H9 (cell line): Measurements from ENCODE around the gene LDLR. TPM values are rescaled to one million over a fixed set of nuclear protein-coding genes. Genes with fewer than 3 reads are reported as not detected.
"Not testable (repeated sequence)": the region's sequence is repeated elsewhere in the genome, so short reads cannot be mapped to it uniquely, and the experiment has no call there.

ENCODE experiments used
- DNase-seq: peaks from one replicate; pipeline ENCODE4 v3.0.0-alpha.2; 2017
- H2AFZ ChIP-seq: one replicate; pipeline ENCODE4 v1.6.1; 2013; ENCODE audit warnings: mild to moderate bottlenecking, low read length, control low read depth, moderate library complexity
- H2AK5ac ChIP-seq: 2 replicates; pipeline ENCODE4 v1.6.1; 2013; ENCODE audit warnings: low read length, control low read depth, mixed read lengths; ENCODE audit not compliant: insufficient read length
- H2BK120ac ChIP-seq: one replicate; pipeline ENCODE4 v1.6.1; 2013; ENCODE audit warnings: low read depth, mild to moderate bottlenecking, low read length, control low read depth, inconsistent platforms; ENCODE audit not compliant: poor library complexity, severe bottlenecking
- H2BK12ac ChIP-seq: 2 replicates; pipeline ENCODE4 v1.6.1; 2013; ENCODE audit warnings: low read length, control low read depth, mixed read lengths, low read depth; ENCODE audit not compliant: insufficient read length
- H2BK15ac ChIP-seq: 2 replicates; pipeline ENCODE4 v1.6.1; 2013; ENCODE audit warnings: low read depth, low read length, control low read depth
- H2BK20ac ChIP-seq: one replicate; pipeline ENCODE4 v1.6.1; 2013; ENCODE audit warnings: low read depth, mild to moderate bottlenecking, low read length, control low read depth, inconsistent platforms; ENCODE audit not compliant: poor library complexity, severe bottlenecking
- H2BK5ac ChIP-seq: 2 replicates; pipeline ENCODE4 v1.6.1; 2013; ENCODE audit warnings: low read length, control low read depth, mixed read lengths; ENCODE audit not compliant: insufficient read length
- H3K14ac ChIP-seq: 2 replicates; pipeline ENCODE4 v1.6.1; 2013; ENCODE audit warnings: low read length, control low read depth; ENCODE audit not compliant: insufficient read depth
- H3K18ac ChIP-seq: 2 replicates; pipeline ENCODE4 v1.6.1; 2013; ENCODE audit warnings: low read depth, mild to moderate bottlenecking, mixed read lengths, low read length, control low read depth; ENCODE audit not compliant: insufficient read length
- H3K23ac ChIP-seq: 2 replicates; pipeline ENCODE4 v1.6.1; 2013; ENCODE audit warnings: low read length, control low read depth, mixed read lengths, low read depth; ENCODE audit not compliant: insufficient read length
- H3K23me2 ChIP-seq: 2 replicates; pipeline ENCODE4 v1.6.1; 2013; ENCODE audit warnings: low read depth, mild to moderate bottlenecking, mixed read lengths, low read length, control low read depth; ENCODE audit not compliant: insufficient read length, poor library complexity, severe bottlenecking
- H3K27ac ChIP-seq: 2 replicates; pipeline ENCODE4 v1.5.1; 2013; ENCODE audit warnings: low read length, control low read depth, mixed read lengths, low read depth; ENCODE audit not compliant: insufficient read length
- H3K27me3 ChIP-seq: 2 replicates; pipeline ENCODE4 v1.6.1; 2013; ENCODE audit warnings: low read length, control low read depth, inconsistent platforms; ENCODE audit not compliant: insufficient read depth
- H3K4ac ChIP-seq: 2 replicates; pipeline ENCODE4 v1.6.1; 2013; ENCODE audit warnings: low read depth, mild to moderate bottlenecking, control low read depth, inconsistent platforms, low read length, moderate library complexity
- H3K4me1 ChIP-seq: 2 replicates; pipeline ENCODE4 v1.6.1; 2013; ENCODE audit warnings: low read length, control low read depth, inconsistent platforms; ENCODE audit not compliant: insufficient read depth
- H3K4me2 ChIP-seq: 2 replicates; pipeline ENCODE4 v1.6.1; 2013; ENCODE audit warnings: low read length, control low read depth, mixed read lengths; ENCODE audit not compliant: insufficient read length, insufficient read depth
- H3K56ac ChIP-seq: 2 replicates; pipeline ENCODE4 v1.6.1; 2013; ENCODE audit warnings: low read depth, mild to moderate bottlenecking, mixed read lengths, low read length, control low read depth; ENCODE audit not compliant: insufficient read length
- H3K79me1 ChIP-seq: 2 replicates; pipeline ENCODE4 v1.6.1; 2013; ENCODE audit warnings: low read depth, mild to moderate bottlenecking, moderate library complexity, low read length, control low read depth, inconsistent platforms; ENCODE audit not compliant: insufficient read depth, poor library complexity, severe bottlenecking
- H3K79me2 ChIP-seq: 2 replicates; pipeline ENCODE4 v1.6.1; 2013; ENCODE audit warnings: low read length, control low read depth, inconsistent platforms; ENCODE audit not compliant: insufficient read depth
- H3K9ac ChIP-seq: 2 replicates; pipeline ENCODE4 v1.6.1; 2013; ENCODE audit warnings: low read length, control low read depth, mixed read lengths; ENCODE audit not compliant: insufficient read length; ENCODE audit errors: extremely low read depth
- H3K9me3 ChIP-seq: one replicate; pipeline ENCODE4 v1.6.1; 2013; ENCODE audit warnings: low read depth, low read length, inconsistent platforms; ENCODE audit not compliant: control insufficient read depth
- H3T11ph ChIP-seq: one replicate; pipeline ENCODE4 v1.6.1; 2013; ENCODE audit warnings: mild to moderate bottlenecking, low read length, control low read depth, inconsistent platforms
- H4K20me1 ChIP-seq: one replicate; pipeline ENCODE4 v1.6.1; 2013; ENCODE audit not compliant: control insufficient read depth, insufficient read length, insufficient read depth
- H4K5ac ChIP-seq: 2 replicates; pipeline ENCODE4 v1.6.1; 2013; ENCODE audit warnings: low read depth, mild to moderate bottlenecking, mixed read lengths, low read length, control low read depth; ENCODE audit not compliant: insufficient read length
- H4K8ac ChIP-seq: replicated peaks from 2 replicates; pipeline ENCODE4 v1.6.1; 2013; ENCODE audit warnings: low read length, control low read depth, mixed read lengths, low read depth; ENCODE audit not compliant: insufficient read length
- H4K91ac ChIP-seq: 2 replicates; pipeline ENCODE4 v1.6.1; 2013; ENCODE audit warnings: low read depth, mild to moderate bottlenecking, moderate library complexity, mixed read lengths, low read length, control low read depth; ENCODE audit not compliant: insufficient read length
- H3K27ac Mint-ChIP-seq, 3 experiments: 2 replicates in 2 of 3; 3 replicates in 1 of 3; pipeline ENCODE4 v1.8.0; 2020 to 2021; ENCODE audit warnings: mixed read lengths in 3 of 3, mild to moderate bottlenecking in 1 of 3, moderate library complexity in 1 of 3
- H3K27me3 Mint-ChIP-seq: 2 replicates; pipeline ENCODE4 v1.8.0; 2021; ENCODE audit warnings: low read depth, mild to moderate bottlenecking, moderate library complexity, mixed read lengths
- H3K36me3 Mint-ChIP-seq, 3 experiments: 2 replicates in 2 of 3; 3 replicates in 1 of 3; pipeline ENCODE4 v1.8.0; 2020 to 2021; ENCODE audit warnings: low read depth in 3 of 3, mixed read lengths in 3 of 3; ENCODE audit not compliant: insufficient read depth in 1 of 3
- H3K4me1 Mint-ChIP-seq, 2 experiments: 2 replicates each; pipeline ENCODE4 v1.8.0; 2020; ENCODE audit warnings: mixed read lengths in 2 of 2
- H3K4me3 Mint-ChIP-seq, 2 experiments: 2 replicates in 1 of 2; 3 replicates in 1 of 2; pipeline ENCODE4 v1.8.0; 2020 to 2021; ENCODE audit warnings: mild to moderate bottlenecking in 2 of 2, mixed read lengths in 2 of 2, moderate library complexity in 1 of 2
- H3K9me3 Mint-ChIP-seq, 2 experiments: 2 replicates in 1 of 2; 3 replicates in 1 of 2; pipeline ENCODE4 v1.8.0; 2020; ENCODE audit warnings: mild to moderate bottlenecking in 2 of 2, mixed read lengths in 2 of 2, moderate library complexity in 1 of 2
- WGBS: extraction: QIAGEN DNeasy Blood & Tissue Kit; methylation state at CpG from one replicate; pipeline ENCODE4 v1.1.7; 2013; ENCODE audit warnings: missing lambda C conversion rate, low lambda C conversion rate, mixed read lengths; ENCODE audit not compliant: insufficient read length; ENCODE audit errors: extremely low coverage; 5-methylcytosine and 5-hydroxymethylcytosine counted together
- total RNA-seq: library from RNA; stranded (reverse); gene quantifications from 2 replicates; pipeline ENCODE4 v1.2.1, GENCODE V29; 2021
- TF ChIP-seq, protein P1 (sequence below): fragments of 200-600 bp; sonication (generic); conservative IDR thresholded peaks from 3 replicates; pipeline ENCODE4 v1.8.0; 2021; ENCODE audit warnings: antibody characterized with exemption, mild to moderate bottlenecking

Gene LDLR
- total RNA-seq, 1 experiment from 2014 or later: 92.7 TPM

DNA sequence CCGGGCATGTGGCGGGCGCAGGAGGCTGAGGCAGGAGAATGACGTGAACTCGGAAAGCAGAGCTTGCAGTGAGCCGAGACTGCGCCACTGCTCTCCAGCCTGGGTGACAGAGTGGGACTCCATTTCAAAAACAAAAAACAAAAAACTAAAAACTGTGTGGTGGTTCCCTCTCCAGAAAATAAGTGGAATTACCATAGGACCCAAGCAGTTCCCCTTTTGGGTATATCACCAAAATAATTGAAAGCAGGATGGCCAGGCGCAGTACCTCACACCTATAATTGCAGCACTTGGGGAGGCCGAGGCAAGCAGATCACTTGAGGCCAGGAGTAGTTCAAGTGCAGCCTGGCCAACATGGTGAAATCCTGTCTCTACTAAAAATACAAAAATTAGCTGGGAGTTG is 15.7 kb upstream of the LDLR start:
- H3K4me3 Mint-ChIP-seq: no peak overlapping the region
- Histone ChIP-seq H2BK15ac (no peak overlapping the region), H3K18ac (no peak overlapping the region), H2BK120ac (no peak overlapping the region), H2AK5ac (no peak overlapping the region), H3K9me3 (no peaks in the 10 kb centered on the region), H3K4me1 (peaks cover 8% of the 10 kb centered on the region; the same call in 1 of the 2 replicates), H3K56ac (no peak overlapping the region), H2BK12ac (no peak overlapping the region), H3K4ac (no peak overlapping the region), H3K9ac (no peak overlapping the region), H3K14ac (no peak overlapping the region), H3K79me1 (no peaks in the 10 kb centered on the region), H3T11ph (no peak overlapping the region), H2BK5ac (no peak overlapping the region), H4K5ac (no peak overlapping the region), H3K79me2 (no peaks in the 10 kb centered on the region), H4K91ac (no peak overlapping the region), H4K8ac (no peak overlapping the region), H3K23ac (no peak overlapping the region), H3K27me3 (no peaks in the 10 kb centered on the region), H2BK20ac (no peak overlapping the region), H3K27ac (no peak overlapping the region), H3K23me2 (no peaks in the 10 kb centered on the region), H3K4me2 (no peak overlapping the region), H2AFZ (no peak overlapping the region), H4K20me1 (no peaks in the 10 kb centered on the region)
- H3K27me3 Mint-ChIP-seq: no peaks in the 10 kb centered on the region; the same call in 1 of the 2 replicates
- H3K27ac Mint-ChIP-seq: peak overlapping the region in 1 of 3 experiments; percentile 85; a peak in 2 of 7 replicates
- H3K4me1 Mint-ChIP-seq: peaks cover 5 to 11% of the 10 kb centered on the region in 2 experiments
- H3K36me3 Mint-ChIP-seq: peaks cover 0 to 4% (median 2%) of the 10 kb centered on the region in 3 experiments; a peak in 4 of 7 replicates
- DNase-seq: no peak
- no peaks in the 10 kb centered on the region for H3K9me3 Mint-ChIP-seq
- no CpG with 5 or more reads among the region's 9 CpGs for WGBS
- TF ChIP-seq, protein P1, sequence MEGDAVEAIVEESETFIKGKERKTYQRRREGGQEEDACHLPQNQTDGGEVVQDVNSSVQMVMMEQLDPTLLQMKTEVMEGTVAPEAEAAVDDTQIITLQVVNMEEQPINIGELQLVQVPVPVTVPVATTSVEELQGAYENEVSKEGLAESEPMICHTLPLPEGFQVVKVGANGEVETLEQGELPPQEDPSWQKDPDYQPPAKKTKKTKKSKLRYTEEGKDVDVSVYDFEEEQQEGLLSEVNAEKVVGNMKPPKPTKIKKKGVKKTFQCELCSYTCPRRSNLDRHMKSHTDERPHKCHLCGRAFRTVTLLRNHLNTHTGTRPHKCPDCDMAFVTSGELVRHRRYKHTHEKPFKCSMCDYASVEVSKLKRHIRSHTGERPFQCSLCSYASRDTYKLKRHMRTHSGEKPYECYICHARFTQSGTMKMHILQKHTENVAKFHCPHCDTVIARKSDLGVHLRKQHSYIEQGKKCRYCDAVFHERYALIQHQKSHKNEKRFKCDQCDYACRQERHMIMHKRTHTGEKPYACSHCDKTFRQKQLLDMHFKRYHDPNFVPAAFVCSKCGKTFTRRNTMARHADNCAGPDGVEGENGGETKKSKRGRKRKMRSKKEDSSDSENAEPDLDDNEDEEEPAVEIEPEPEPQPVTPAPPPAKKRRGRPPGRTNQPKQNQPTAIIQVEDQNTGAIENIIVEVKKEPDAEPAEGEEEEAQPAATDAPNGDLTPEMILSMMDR: no peak

DNA sequence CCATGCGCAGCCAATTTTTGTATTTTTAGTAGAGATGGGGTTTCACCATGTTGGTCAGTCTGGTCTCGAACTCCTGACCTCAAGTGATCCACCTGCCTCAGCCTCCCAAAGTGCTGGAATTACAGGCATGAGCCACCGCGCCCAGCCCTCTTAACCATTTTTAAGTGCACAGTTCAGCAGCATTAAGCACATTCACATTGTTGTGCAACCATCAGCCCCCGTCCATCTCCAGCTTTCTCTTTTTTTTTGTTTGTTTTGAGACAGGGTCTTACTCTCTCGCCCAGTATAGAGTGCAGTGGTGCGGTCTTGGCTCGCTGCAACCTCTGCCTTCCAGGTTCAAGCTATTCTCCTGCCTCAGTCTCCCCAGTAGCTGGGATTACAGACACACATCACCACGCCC is 12.5 kb upstream of the LDLR start:
- WGBS: no CpG with 5 or more reads among the region's 9 CpGs
- not testable (repeated sequence) for H4K5ac ChIP-seq, H4K20me1 ChIP-seq, H3K9ac ChIP-seq, H3K23ac ChIP-seq, H3K36me3 Mint-ChIP-seq, H3K4me1 ChIP-seq, H3K4me1 Mint-ChIP-seq, H2BK15ac ChIP-seq, H3K56ac ChIP-seq, H4K91ac ChIP-seq, H3K79me1 ChIP-seq, H3K4ac ChIP-seq, H3K9me3 Mint-ChIP-seq, H3K23me2 ChIP-seq, H3K27me3 ChIP-seq, DNase-seq, H2AFZ ChIP-seq, H2BK20ac ChIP-seq, H4K8ac ChIP-seq, H2AK5ac ChIP-seq, H3K27ac Mint-ChIP-seq, H2BK12ac ChIP-seq, H3K27me3 Mint-ChIP-seq, H2BK120ac ChIP-seq, H3K9me3 ChIP-seq, H3K27ac ChIP-seq, H3K79me2 ChIP-seq, H3K18ac ChIP-seq, H2BK5ac ChIP-seq, H3K4me2 ChIP-seq, H3K4me3 Mint-ChIP-seq, H3K14ac ChIP-seq, H3T11ph ChIP-seq
